HEK293T (cell line): Measurements from ENCODE around the gene NFAM1.

Source experiments
- BHLHE40 ChIP-seq: fragments of 450-650 bp; IDR thresholded peaks from 2 replicates; pipeline ENCODE4 v1.6.1; 2016; ENCODE audit warnings: mild to moderate bottlenecking, moderate library complexity, borderline replicate concordance
- ELF4 ChIP-seq: fragments of 450-650 bp; IDR thresholded peaks from 2 replicates; pipeline ENCODE4 v1.6.1; 2017; ENCODE audit warnings: antibody characterized with exemption
- FOXK2 ChIP-seq: fragments of 450-650 bp; IDR thresholded peaks from 2 replicates; pipeline ENCODE4 v1.6.1; 2016; ENCODE audit warnings: mild to moderate bottlenecking
- NFRKB ChIP-seq: fragments of 450-650 bp; IDR thresholded peaks from 2 replicates; pipeline ENCODE4 v1.6.1; 2016; ENCODE audit warnings: mild to moderate bottlenecking, moderate library complexity
- SP1 ChIP-seq: fragments of 450-650 bp; IDR thresholded peaks from 2 replicates; pipeline ENCODE4 v1.6.1; 2017
- TARDBP ChIP-seq: fragments of 450-650 bp; IDR thresholded peaks from 2 replicates; pipeline ENCODE4 v1.6.1; 2016
- ZNF384 ChIP-seq: fragments of 450-650 bp; IDR thresholded peaks from 2 replicates; pipeline ENCODE4 v1.6.1; 2016

DNA sequence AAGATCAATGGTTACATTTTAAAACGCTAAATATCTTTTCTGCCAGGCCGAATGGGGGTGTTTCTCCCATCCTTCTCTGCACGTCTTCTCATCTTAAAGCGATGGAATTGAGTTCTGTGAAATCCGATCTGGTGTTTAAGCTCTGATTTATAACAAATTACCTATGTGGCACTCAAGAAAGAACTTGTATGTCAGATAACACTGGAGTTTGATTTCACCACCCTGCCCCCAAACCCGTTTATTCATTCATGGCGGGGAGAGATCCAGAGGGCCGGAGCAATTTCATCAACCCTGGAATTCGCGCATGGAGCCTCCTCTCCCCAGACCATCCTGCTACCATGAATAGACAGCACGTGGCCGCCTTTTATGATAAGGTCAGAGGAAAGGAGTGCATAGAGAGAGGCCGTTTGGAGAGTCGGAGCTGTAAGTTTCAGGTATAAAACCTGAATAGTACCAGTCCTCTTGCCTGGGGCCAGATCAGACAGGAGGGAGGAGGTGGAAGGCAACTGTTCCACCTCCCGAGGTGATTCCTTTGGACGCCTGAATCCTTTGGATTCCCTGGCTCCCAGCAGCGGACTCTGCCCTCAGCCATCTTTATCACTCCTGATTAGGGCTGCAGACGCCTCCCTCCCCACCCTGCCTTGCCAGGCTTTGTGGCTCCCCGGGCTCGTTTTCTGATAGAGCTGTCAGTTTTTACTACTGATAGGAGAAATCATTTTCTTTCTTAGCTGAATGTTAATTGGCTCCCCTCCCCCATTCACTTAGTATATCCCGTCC, 27.3 kb upstream of the NFAM1 start:
- TF ChIP-seq ELF4 = no peak
- no peak for TF ChIP-seq BHLHE40
- no peak for TF ChIP-seq TARDBP
- no peak for TF ChIP-seq FOXK2
- no peak for TF ChIP-seq SP1
- TF ChIP-seq NFRKB = no peak
- TF ChIP-seq ZNF384 = no peak
